ENCODE measurements around the gene NDFIP2.
"Not testable (repeated sequence)": the region's sequence is repeated elsewhere in the genome, so short reads cannot be mapped to it uniquely, and the experiment has no call there.

Gene NDFIP2

GRCh38 chr13:79541426-79542049 is 60.6 kb downstream of the NDFIP2 start:
- DNase-seq = no peak

- no peak for DNase-seq
These were observed 62.9 kb downstream of the NDFIP2 start for GRCh38 chr13:79543883-79544282.

GRCh38 chr13:79547211-79548195 is 66.5 kb downstream of the NDFIP2 start:
- DNase-seq = no peak

GRCh38 chr13:79548902-79549301 is 67.9 kb downstream of the NDFIP2 start:
- no peak for DNase-seq

GRCh38 chr13:79549355-79550106 is 68.6 kb downstream of the NDFIP2 start:
- DNase-seq = no peak

- no peak for DNase-seq
These were observed 76.7 kb downstream of the NDFIP2 start for GRCh38 chr13:79557666-79558065.

- no peak for DNase-seq
These were observed 80.0 kb downstream of the NDFIP2 start for GRCh38 chr13:79560954-79561353.

- DNase-seq = no peak
These were observed 81.6 kb downstream of the NDFIP2 start for GRCh38 chr13:79562557-79562956.

- DNase-seq = no peak
These were observed 85.2 kb downstream of the NDFIP2 start for GRCh38 chr13:79566118-79566517.

- DNase-seq = no peak
These were observed 90.2 kb downstream of the NDFIP2 start for GRCh38 chr13:79571147-79571546.

GRCh38 chr13:79573892-79574291 is 92.9 kb downstream of the NDFIP2 start:
- not testable (repeated sequence) for DNase-seq

- DNase-seq = no peak
These were observed 100.9 kb downstream of the NDFIP2 start for GRCh38 chr13:79581870-79582315.

- DNase-seq = no peak
These were observed 101.9 kb downstream of the NDFIP2 start for GRCh38 chr13:79582896-79583295.

GRCh38 chr13:79585033-79585432 is 104.1 kb downstream of the NDFIP2 start:
- DNase-seq = no peak

- DNase-seq = no peak
These were observed 108.8 kb downstream of the NDFIP2 start for GRCh38 chr13:79589603-79590393.

GRCh38 chr13:79590394-79590676 is 109.4 kb downstream of the NDFIP2 start:
- no peak for DNase-seq

- DNase-seq = no peak
These were observed 110.5 kb downstream of the NDFIP2 start for GRCh38 chr13:79591493-79591892.

GRCh38 chr13:79593121-79593520 is 112.2 kb downstream of the NDFIP2 start:
- DNase-seq = no peak

GRCh38 chr13:79593641-79594275 is 112.8 kb downstream of the NDFIP2 start:
- no peak for DNase-seq

- DNase-seq = not testable (repeated sequence)
These were observed 119.2 kb downstream of the NDFIP2 start for GRCh38 chr13:79600146-79600545.

- no peak for DNase-seq
These were observed 122.0 kb downstream of the NDFIP2 start for GRCh38 chr13:79602936-79603335.

GRCh38 chr13:79604752-79605151 is 123.8 kb downstream of the NDFIP2 start:
- DNase-seq = no peak
